IPS-20b (cell line): Measurements from ENCODE around the gene ABHD6.
"Not testable (repeated sequence)": the region's sequence is repeated elsewhere in the genome, so short reads cannot be mapped to it uniquely, and the experiment has no call there.

Source experiments
- H3K27ac ChIP-seq: one replicate; pipeline ENCODE4 v1.5.1; 2013; ENCODE audit warnings: low read length
- H3K27me3 ChIP-seq: 2 replicates; pipeline ENCODE4 v1.6.1; 2013; ENCODE audit warnings: mild to moderate bottlenecking, low read length, inconsistent platforms; ENCODE audit not compliant: insufficient read depth
- H3K36me3 ChIP-seq: 2 replicates; pipeline ENCODE4 v1.6.1; 2013; ENCODE audit warnings: low read depth, mild to moderate bottlenecking, inconsistent platforms, low read length, moderate library complexity; ENCODE audit not compliant: insufficient read depth
- H3K4me1 ChIP-seq: 2 replicates; pipeline ENCODE4 v1.6.1; 2013; ENCODE audit warnings: mild to moderate bottlenecking, control low read depth, inconsistent platforms, low read length, moderate library complexity; ENCODE audit not compliant: insufficient read depth
- H3K4me3 ChIP-seq: 2 replicates; pipeline ENCODE4 v1.5.1; 2013; ENCODE audit warnings: mild to moderate bottlenecking, low read length, inconsistent platforms
- H3K9ac ChIP-seq: 2 replicates; pipeline ENCODE4 v1.6.1; 2013; ENCODE audit warnings: low read depth, mild to moderate bottlenecking, inconsistent platforms, low read length, moderate library complexity
- H3K9me3 ChIP-seq: 2 replicates; pipeline ENCODE4 v1.6.1; 2013; ENCODE audit warnings: mild to moderate bottlenecking, low read depth, low read length, inconsistent platforms; ENCODE audit not compliant: insufficient read depth

Gene ABHD6

DNA sequence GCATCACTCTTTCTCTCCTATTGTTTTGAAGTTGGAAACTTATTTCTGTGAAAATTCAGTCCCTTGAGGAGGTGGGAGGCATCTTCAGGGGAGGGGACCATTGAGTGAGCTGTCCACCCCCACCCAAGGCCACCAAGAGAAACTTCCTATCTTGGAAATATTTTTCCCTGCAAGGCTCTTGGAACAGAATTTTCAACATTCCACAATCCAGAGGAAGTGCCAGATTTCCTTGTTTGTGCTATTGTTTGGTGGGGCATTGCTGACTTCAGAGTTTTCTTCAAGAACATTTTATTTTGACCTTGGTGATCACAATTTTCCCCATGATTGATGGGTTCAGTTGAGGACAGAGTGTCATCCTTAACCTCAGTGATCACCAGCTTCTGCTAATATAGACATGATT lies 38.8 kb upstream of the ABHD6 start:
- Histone ChIP-seq H3K9ac (no peak overlapping the region), H3K4me3 (no peak overlapping the region), H3K9me3 (no peaks in the 10 kb centered on the region), H3K4me1 (no peaks in the 10 kb centered on the region), H3K36me3 (no peaks in the 10 kb centered on the region), H3K27ac (no peak overlapping the region), H3K27me3 (no peaks in the 10 kb centered on the region)

DNA sequence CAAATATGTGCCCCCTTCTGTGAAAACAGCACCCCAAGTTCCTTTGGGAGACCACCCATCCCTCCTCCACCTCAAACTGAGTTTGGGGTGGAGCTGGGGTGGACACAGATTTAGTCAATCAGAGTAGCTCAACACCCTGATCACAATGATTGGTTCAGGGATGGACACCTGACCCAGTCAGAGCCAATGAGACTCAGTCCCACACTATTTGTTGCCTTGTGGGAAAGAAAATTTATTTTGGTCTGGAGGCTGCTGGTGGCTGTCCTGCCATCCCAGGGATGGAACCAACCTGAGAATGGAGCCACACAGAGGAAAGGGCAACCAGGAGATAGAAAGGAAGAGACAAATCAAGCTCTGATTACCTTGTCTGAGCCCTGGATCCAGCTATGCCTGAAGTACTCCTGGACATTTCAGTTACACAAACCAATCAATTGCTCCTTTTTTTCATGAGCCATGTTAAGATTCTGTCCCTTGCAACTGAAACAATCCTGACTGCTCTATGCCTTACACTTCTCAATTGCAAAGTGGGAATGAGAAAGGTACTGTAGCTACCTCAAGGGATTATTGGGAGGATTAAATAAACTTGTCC lies 37.4 kb upstream of the ABHD6 start:
- no peaks in the 10 kb centered on the region for H3K4me1 ChIP-seq
- H3K9ac ChIP-seq: no peak overlapping the region
- H3K4me3 ChIP-seq: no peak overlapping the region

DNA sequence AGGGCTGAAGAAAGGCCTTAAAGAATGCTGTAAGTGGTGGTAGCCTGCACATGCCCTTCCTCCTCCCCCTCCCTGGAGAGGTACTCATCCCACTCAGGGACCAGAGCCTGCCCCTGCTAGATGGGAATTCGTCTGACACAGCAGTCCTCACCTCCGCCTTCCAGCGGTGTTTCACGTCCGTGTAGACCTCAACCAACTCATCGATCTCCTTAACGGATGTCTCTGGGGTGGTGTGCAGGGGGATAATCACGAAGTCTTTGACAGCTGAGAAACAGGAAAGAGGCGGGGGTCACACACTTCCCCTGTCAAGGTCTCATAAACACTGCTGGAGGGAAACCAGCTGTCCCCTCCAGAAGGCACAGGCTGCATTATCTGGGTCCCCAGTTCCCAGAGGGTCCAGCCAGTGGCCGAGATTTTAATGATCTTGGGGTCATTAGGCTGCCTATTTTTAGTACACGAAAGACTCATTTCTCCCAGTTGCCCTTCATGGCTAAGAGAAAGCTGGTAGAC lies 36.7 kb upstream of the ABHD6 start:
- Histone ChIP-seq H3K9ac (no peak overlapping the region), H3K27me3 (no peaks in the 10 kb centered on the region), H3K4me3 (no peak overlapping the region), H3K4me1 (no peaks in the 10 kb centered on the region), H3K36me3 (no peaks in the 10 kb centered on the region), H3K9me3 (no peaks in the 10 kb centered on the region), H3K27ac (no peak overlapping the region)

More for the DNA sequence above, 37.4 kb upstream of the ABHD6 start:
- no peak overlapping the region for H3K27ac ChIP-seq
- no peaks in the 10 kb centered on the region for H3K27me3 ChIP-seq
- H3K36me3 ChIP-seq: no peaks in the 10 kb centered on the region
- no peaks in the 10 kb centered on the region for H3K9me3 ChIP-seq

DNA sequence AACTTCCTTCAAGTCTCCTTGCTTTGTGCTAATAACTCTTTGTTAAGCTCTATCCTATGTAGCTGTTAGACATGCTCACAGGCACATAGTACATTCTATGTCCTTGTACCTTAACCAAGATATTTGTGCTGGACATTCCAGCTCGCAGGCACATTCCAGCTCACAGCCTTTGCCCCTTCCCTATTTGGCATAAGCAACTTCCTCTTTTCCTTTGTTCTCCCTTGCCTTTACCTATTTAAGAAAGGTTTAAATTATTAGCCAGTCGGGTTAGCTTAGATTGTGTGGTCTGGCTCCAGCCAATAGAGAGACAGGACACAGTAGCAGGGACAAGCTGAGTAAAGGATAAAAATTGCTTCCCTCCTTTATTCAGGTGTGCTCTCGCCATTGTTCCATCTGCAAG lies 36.1 kb upstream of the ABHD6 start:
- not testable (repeated sequence) for H3K9me3 ChIP-seq, H3K27me3 ChIP-seq, H3K9ac ChIP-seq, H3K36me3 ChIP-seq, H3K4me1 ChIP-seq, H3K4me3 ChIP-seq, H3K27ac ChIP-seq

DNA sequence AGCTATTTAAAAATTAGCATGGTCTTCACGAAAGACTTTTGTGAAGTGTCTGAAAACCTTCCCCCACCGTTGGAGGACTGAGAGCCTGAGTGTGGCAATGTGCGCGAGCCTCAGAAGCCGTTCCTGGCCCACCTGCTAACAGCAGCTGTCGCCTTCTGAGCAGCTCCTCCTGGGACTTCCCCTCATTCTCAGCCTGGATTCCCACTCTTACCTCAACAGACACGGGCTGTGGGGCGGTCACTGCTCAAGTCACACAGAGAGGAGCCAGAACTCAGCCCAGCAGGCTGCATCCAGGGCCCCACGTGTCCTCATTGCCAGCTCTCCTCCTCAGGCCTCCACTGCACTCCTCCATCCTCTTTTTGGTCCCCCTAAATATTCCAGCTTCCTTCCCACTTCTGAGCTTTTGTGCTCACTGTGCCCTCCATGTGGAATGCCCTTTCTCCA lies 34.7 kb upstream of the ABHD6 start:
- H3K27ac ChIP-seq: no peak overlapping the region
- no peaks in the 10 kb centered on the region for H3K36me3 ChIP-seq
- no peaks in the 10 kb centered on the region for H3K27me3 ChIP-seq
- H3K9me3 ChIP-seq: no peaks in the 10 kb centered on the region
- H3K4me3 ChIP-seq: no peak overlapping the region
- H3K4me1 ChIP-seq: no peaks in the 10 kb centered on the region
- no peak overlapping the region for H3K9ac ChIP-seq

DNA sequence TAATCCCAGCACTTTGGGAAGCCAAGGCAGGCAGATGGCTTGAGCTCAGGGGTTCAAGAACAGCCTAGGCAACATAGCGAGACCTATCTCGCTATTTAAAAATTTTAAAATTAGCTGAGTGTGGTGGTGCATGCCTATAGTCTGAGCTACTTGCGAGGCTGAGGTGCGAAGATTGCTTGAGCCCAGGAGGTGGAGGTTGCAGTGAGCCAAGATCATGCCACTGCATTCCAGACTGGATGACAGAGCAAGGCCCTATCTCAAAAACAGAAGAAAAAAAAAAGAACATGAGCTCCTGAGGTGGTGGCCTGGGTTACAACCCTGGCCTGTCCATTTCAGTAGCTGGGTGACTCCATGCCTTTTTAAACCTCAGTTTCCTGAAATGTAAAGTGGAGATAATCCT lies 34.1 kb upstream of the ABHD6 start:
- Histone ChIP-seq H3K4me1 (no peaks in the 10 kb centered on the region), H3K9ac (no peak overlapping the region), H3K9me3 (no peaks in the 10 kb centered on the region), H3K27ac (no peak overlapping the region), H3K36me3 (no peaks in the 10 kb centered on the region), H3K27me3 (no peaks in the 10 kb centered on the region), H3K4me3 (no peak overlapping the region)

DNA sequence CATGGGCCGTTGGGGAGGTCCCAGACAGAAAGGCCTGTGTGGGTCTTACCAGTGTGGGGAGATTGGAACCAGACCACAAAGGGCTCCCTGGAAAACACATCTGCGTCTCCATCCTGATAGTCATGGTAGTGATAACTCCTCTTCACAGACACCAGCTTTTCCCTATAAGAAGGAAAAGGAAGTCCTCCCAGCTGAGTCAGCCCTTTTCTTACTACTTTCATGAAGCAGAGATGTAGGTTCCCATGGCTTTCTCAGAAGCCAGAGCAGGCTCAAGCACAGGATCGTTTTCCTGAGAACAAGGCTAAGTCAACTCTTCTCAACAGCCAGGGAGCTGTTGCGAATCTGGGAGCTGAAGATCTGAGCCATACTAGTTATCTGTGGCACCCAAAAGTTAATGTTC lies 32.9 kb upstream of the ABHD6 start:
- H3K27ac ChIP-seq: no peak overlapping the region
- no peak overlapping the region for H3K9ac ChIP-seq
- H3K9me3 ChIP-seq: no peaks in the 10 kb centered on the region
- H3K36me3 ChIP-seq: no peaks in the 10 kb centered on the region
- no peaks in the 10 kb centered on the region for H3K27me3 ChIP-seq
- H3K4me1 ChIP-seq: no peaks in the 10 kb centered on the region
- no peak overlapping the region for H3K4me3 ChIP-seq

DNA sequence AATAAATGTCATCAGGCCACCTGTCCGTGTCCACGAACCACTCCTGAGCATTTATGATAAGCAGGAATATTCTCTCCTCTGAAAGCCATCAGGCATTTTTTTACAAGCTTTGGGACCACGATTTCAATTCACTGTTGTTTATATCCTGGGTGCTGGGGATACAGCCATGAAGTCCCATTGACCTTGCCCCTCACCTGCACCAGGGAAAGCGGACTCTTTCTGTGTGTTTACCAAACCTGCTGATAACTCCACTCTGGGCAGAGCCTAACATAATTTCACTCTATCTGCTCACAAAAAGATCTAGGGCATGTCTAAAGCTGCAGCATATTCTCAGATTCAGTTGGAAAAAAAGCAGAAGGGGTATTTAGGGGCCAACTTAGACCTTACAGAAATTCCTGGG lies 31.6 kb upstream of the ABHD6 start:
- no peaks in the 10 kb centered on the region for H3K4me1 ChIP-seq
- no peaks in the 10 kb centered on the region for H3K36me3 ChIP-seq
- H3K9ac ChIP-seq: no peak overlapping the region
- H3K4me3 ChIP-seq: no peak overlapping the region
- H3K9me3 ChIP-seq: no peaks in the 10 kb centered on the region
- H3K27ac ChIP-seq: no peak overlapping the region
- no peaks in the 10 kb centered on the region for H3K27me3 ChIP-seq

DNA sequence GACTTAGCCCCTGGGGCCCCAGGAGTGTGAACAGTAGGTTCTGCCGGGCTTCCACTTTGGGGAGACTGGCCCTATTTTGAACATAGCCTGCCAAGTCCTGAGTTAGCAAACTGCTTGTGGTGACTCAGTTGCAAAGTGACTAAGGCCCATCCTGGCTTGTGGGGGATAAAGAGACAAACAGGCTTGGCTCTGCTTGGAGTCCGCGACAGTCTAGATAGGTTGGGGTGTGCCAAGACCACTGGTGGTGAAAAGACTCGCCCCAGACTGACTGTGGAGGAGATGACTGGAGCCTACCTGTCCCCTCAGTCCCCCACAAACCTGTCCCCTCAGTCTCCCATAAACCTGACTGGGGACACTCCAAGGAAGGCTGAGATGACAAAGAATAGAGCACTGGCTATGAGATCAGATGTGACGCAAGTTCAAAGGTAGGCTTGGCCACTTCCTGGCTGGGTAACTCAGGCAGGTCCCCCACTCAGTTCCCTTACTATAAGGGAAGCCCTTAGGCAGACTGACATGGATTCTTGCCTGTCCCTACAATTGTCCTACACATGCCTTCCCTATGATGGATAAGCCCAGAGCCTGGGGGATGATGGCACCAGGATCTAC lies 31.1 kb upstream of the ABHD6 start:
- Histone ChIP-seq H3K9ac (no peak overlapping the region), H3K4me3 (no peak overlapping the region), H3K9me3 (no peaks in the 10 kb centered on the region), H3K4me1 (no peaks in the 10 kb centered on the region), H3K27me3 (no peaks in the 10 kb centered on the region), H3K27ac (no peak overlapping the region), H3K36me3 (no peaks in the 10 kb centered on the region)

DNA sequence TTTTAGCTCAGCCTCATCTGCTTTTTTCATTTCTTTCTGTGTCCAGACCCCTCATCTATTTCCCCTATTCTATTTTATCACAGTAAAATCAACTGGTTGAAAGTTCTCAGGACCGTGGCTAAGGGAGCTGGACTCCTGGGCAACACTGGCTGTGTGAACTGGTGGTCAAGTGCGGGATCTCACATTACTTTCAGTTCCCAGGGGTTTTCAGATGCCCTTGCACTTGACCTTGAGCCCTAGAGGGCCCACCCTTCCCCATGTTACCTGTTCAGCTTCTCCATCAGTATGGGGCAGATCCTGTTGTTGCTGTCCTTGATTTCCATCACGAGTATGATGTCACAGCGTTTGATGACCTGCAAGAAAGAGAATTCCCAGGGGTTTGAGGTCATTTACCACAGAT lies 29.6 kb upstream of the ABHD6 start:
- H3K9ac ChIP-seq: no peak overlapping the region
- no peak overlapping the region for H3K4me3 ChIP-seq
- H3K27me3 ChIP-seq: no peaks in the 10 kb centered on the region
- H3K36me3 ChIP-seq: no peaks in the 10 kb centered on the region
- H3K9me3 ChIP-seq: no peaks in the 10 kb centered on the region
- no peak overlapping the region for H3K27ac ChIP-seq
- no peaks in the 10 kb centered on the region for H3K4me1 ChIP-seq

DNA sequence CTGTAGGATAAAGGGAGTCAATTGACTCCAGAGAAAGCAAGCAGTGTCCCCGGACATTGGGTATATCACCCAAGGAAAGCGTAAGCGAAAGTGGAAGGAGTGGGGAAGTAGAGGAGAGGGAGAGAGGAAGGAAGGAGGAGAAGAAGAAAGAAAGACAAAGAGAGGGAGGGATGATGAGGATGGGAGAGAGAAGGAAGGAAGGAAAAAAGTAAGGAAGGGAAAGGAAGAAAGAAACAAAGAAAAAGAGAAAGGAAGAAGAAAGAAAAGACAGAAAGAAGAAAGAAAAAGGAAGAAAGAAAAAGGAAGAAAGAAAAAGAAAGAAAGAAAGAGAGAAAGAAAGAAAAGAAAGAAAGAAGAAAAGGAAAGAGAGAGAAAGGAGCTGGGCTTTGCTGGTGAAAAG lies 27.7 kb upstream of the ABHD6 start:
- H3K27ac ChIP-seq: no peak overlapping the region
- no peaks in the 10 kb centered on the region for H3K27me3 ChIP-seq
- H3K9me3 ChIP-seq: no peaks in the 10 kb centered on the region
- H3K4me1 ChIP-seq: no peaks in the 10 kb centered on the region
- no peaks in the 10 kb centered on the region for H3K36me3 ChIP-seq
- H3K9ac ChIP-seq: no peak overlapping the region
- H3K4me3 ChIP-seq: no peak overlapping the region

DNA sequence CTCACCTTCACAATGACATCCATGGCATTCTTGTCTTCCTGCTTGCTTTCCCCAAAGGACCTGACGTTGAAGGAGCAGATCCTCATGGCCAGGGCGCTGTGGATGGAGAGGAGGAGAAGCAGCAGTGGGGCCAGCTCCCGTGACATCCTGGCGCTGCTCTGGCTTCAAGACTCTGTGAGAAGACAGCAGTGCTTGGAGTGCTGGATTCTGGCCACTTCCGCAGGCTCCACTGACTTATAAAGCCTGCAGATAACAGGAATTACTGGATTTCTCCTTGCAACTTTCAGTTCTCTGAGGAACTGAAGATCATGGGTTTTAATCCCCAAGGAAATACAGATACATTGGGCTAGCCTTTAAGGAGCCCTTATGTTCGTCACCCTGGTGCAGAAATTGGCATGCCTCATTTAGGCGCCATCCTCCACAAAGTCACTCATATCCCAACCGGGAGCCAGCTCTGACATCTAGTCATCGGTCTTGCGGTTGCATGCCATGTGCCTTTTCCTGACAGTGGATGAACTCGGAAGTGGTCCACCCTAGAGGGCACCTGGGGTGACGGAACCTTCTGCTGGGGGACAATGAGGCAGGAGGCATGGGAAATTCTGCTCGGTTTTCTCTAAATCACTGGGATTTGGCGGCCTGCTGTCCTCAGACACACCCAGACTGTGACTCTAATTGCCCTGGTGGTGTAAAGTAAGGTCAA lies 26.7 kb upstream of the ABHD6 start, which contains the start of gene DNASE1L3:
TSS of gene DNASE1L3 (minus strand) at position 212 of the 700 bp plus-strand sequence. CDS start at position 146, 66 bp downstream.
- Histone ChIP-seq H3K36me3 (no peaks in the 10 kb centered on the region), H3K27me3 (no peaks in the 10 kb centered on the region), H3K27ac (no peak within 1 kb of the TSS), H3K4me3 (no peak within 1 kb of the TSS), H3K9ac (no peak within 1 kb of the TSS), H3K9me3 (no peaks in the 10 kb centered on the region), H3K4me1 (no peaks in the 10 kb centered on the region)
